H1 (cell line): ENCODE results near the gene MGMT. TPM values are rescaled to one million over a fixed set of nuclear protein-coding genes. Genes with fewer than 3 reads are reported as not detected.

ENCODE experiments used
- SAP30 ChIP-seq: fragments of 300-600 bp; sonication (generic); IDR thresholded peaks from 2 replicates; pipeline ENCODE4 v1.7.1; 2012; ENCODE audit warnings: low read length, moderate library complexity, mild to moderate bottlenecking, inconsistent platforms; ENCODE audit not compliant: insufficient read depth, insufficient replicate concordance
- polyA plus RNA-seq, 7 experiments: library from polyadenylated mRNA; depleted of rRNA in 3 of 7; stranded (reverse) in 5 of 7; unstranded in 2 of 7; fragments of >200 nt in 5 of 7; fragments of 200-250 nt in 2 of 7; gene quantifications; 1 replicate in 5 of 7; 2 replicates in 1 of 7; 4 replicates in 1 of 7; pipeline versions ENCODE4 v1.2.1 to v1.2.3, GENCODE V29; 2011 to 2013; ENCODE audit warnings: missing spikeins in 2 of 7, mixed read lengths in 2 of 7
- total RNA-seq: library from RNA; stranded (reverse); fragmentation: NEBNext Ultra II Directional; extraction: Animal tissue kit (Norgen Biotek cat#: 25700); gene quantifications from 2 replicates; pipeline ENCODE4 v1.2.1, GENCODE V29; 2021

The MGMT gene
- total and polyA plus RNA-seq, 2 of the 8 experiments (the other 6 are each of a cell fraction or from before 2014, with no cell fraction given) = 9.9 to 10.7 TPM

DNA sequence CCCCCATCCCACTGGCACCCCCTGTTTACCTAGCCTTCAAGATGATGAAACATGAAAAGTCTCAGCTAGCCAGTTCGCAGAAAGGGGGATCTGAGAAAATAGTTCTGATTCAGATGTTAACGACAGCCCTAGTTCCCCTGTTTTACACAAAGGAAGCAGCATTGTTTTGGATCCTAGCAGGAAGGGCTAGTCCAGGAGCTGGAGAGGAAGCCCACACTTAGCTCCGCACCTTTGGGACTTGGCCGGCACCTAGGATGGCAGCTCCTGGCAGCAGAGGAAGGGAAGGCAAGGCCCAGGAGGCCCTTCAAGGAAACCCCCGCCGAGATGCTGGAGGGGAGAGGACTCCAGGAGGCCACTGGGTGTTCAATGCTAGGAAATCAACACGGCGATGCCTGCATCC is 29.0 kb upstream of the MGMT start (continued):
- TF ChIP-seq SAP30 = no peak
